ENCODE results near the gene FAM187B.

The FAM187B gene

GRCh38 chr19:35214766-35215422 is 13.6 kb downstream of the FAM187B start:
- POLR2A ChIA-PET = no interaction called here
- Histone ChIP-seq H3K36me3 (ENCODE audit: control insufficient read depth in 2 of 2, insufficient read depth in 1 of 2, low read length in 2 of 2) (peaks cover 0 to 2% of the 10 kb centered on the region in 2 experiments; a peak in 1 of 3 replicates), H3K9me3 (ENCODE audit: control insufficient read depth, insufficient read depth, low read depth, low read length) (peaks cover 5% of the 10 kb centered on the region), H3K4me3 (ENCODE audit: low read depth, low read length) (no peak overlapping the region), H3K27ac (ENCODE audit: extremely low read depth, low read depth, low read length) (no peak overlapping the region), H3K4me1 (ENCODE audit: control insufficient read depth, insufficient read depth, low read length) (peaks cover 10% of the 10 kb centered on the region)
- CTCF ChIA-PET = interaction anchor here (0.6 to 2.8 kb wide), 5 partner anchors 50 to 148 kb away, joined by 3 to 9 read pairs (median 3); no protein-coding TSS in a partner anchor
- TF ChIP-seq ZNF354C (tag by site-specific recombination; IDR thresholded peaks at IDR 0.05; ENCODE audit: borderline replicate concordance, low read depth) (no peak), ZNF433 (tag by site-specific recombination; IDR thresholded peaks at IDR 0.05; ENCODE audit: low read depth) (0 out of 2 replicates have a peak, but pooled peaks have one; percentile 3), ZNF449 (tag by site-specific recombination; IDR thresholded peaks at IDR 0.05) (no peak), ZNF221 (tag by site-specific recombination; IDR thresholded peaks at IDR 0.05; ENCODE audit: borderline replicate concordance) (no peak), ZNF654 (tag by site-specific recombination; IDR thresholded peaks at IDR 0.05; ENCODE audit: low read depth) (no peak), ZSCAN5A (tag by site-specific recombination; IDR thresholded peaks at IDR 0.05) (no peak), CTCF (tag by site-specific recombination; IDR thresholded peaks at IDR 0.05) (no peak)

- Histone ChIP-seq H3K27ac (ENCODE audit: extremely low read depth, low read depth, low read length) (no peak overlapping the region), H3K4me3 (ENCODE audit: low read depth, low read length) (no peak overlapping the region), H3K36me3 (ENCODE audit: control insufficient read depth in 2 of 2, insufficient read depth in 1 of 2, low read length in 2 of 2) (peaks cover 0 to 5% of the 10 kb centered on the region in 2 experiments; a peak in 1 of 3 replicates), H3K9me3 (ENCODE audit: control insufficient read depth, insufficient read depth, low read depth, low read length) (peaks cover 5% of the 10 kb centered on the region), H3K4me1 (ENCODE audit: control insufficient read depth, insufficient read depth, low read length) (peaks cover 10% of the 10 kb centered on the region)
- ChIA-PET CTCF (interaction anchor here (0.6 to 2.8 kb wide), 5 partner anchors 51 to 147 kb away, joined by 3 to 9 read pairs (median 3); no protein-coding TSS in a partner anchor), POLR2A (interaction anchor here (0.5 kb wide), 1 partner anchor 98 kb away, joined by 3 read pairs; no protein-coding TSS in a partner anchor)
- peak; percentile 25; the same call in 1 of the 2 replicates for TF ChIP-seq ZNF10 (tag by site-specific recombination; IDR thresholded peaks at IDR 0.05)
- TF ChIP-seq ZNF174 (tag by site-specific recombination; IDR thresholded peaks at IDR 0.05) = 0 out of 2 replicates have a peak, but pooled peaks have one; percentile 6
- TF ChIP-seq ZNF398 (tag by site-specific recombination; IDR thresholded peaks at IDR 0.05) = peak; percentile 54
- peak; percentile 51; the same call in 1 of the 2 replicates for TF ChIP-seq ZNF2 (tag by site-specific recombination; IDR thresholded peaks at IDR 0.05)
- TF ChIP-seq ZNF473 (tag by site-specific recombination; IDR thresholded peaks at IDR 0.05) = peak; percentile 66; the same call in 1 of the 2 replicates
- peak; percentile 73 for TF ChIP-seq ZBTB17 (tag by site-specific recombination; IDR thresholded peaks at IDR 0.05)
- peak; percentile 57 for TF ChIP-seq ZNF335 (tag by site-specific recombination; conservative IDR thresholded peaks at IDR 0.05)
- no peak; the same call in 1 of the 2 replicates for TF ChIP-seq PRDM6 (tag by site-specific recombination; IDR thresholded peaks at IDR 0.05)
- TF ChIP-seq ZNF558 (tag by site-specific recombination; IDR thresholded peaks at IDR 0.05) = peak; percentile 59
- peak; percentile 79; the same call in 1 of the 2 replicates for TF ChIP-seq TSHZ1 (tag by site-specific recombination; IDR thresholded peaks at IDR 0.05; ENCODE audit: borderline replicate concordance)
- peak; percentile 54 for TF ChIP-seq ZNF394 (tag by site-specific recombination; IDR thresholded peaks at IDR 0.05; ENCODE audit: borderline replicate concordance)
Observed at GRCh38 chr19:35213663-35214632, 14.6 kb downstream of the FAM187B start.
